ENCODE results near the gene WFDC1. TPM values are rescaled to one million over a fixed set of nuclear protein-coding genes. Genes with fewer than 3 reads are reported as not detected.

Gene WFDC1
- polyA plus RNA-seq, 1 of the 3 experiments (the other 2 are of a cell fraction) = 0.03 TPM

DNA sequence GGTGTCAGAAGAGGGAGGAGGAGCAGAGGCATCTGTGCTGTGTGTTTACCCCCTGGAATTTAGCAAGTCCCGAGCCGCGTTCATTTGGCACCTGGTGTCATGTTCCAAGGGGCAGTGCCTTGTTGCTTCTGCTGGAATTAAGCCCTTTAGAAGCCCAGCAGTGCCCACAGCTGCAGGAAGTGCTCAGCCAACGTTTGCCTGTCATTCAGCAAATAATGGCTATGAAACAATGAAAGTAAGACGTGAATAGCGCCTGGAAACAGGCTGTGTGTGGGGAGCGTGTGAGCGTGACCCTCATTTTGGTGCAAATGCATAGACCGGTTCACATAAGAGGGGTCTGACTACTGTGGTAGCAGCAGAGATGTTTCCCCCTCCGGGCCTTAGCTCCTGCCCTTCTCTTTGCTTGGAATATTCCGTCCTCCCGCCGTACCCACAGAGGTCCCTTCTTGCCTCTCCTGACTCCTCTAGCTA lies 67.8 kb downstream of the WFDC1 start (continued):
- TF ChIP-seq, protein P1, sequence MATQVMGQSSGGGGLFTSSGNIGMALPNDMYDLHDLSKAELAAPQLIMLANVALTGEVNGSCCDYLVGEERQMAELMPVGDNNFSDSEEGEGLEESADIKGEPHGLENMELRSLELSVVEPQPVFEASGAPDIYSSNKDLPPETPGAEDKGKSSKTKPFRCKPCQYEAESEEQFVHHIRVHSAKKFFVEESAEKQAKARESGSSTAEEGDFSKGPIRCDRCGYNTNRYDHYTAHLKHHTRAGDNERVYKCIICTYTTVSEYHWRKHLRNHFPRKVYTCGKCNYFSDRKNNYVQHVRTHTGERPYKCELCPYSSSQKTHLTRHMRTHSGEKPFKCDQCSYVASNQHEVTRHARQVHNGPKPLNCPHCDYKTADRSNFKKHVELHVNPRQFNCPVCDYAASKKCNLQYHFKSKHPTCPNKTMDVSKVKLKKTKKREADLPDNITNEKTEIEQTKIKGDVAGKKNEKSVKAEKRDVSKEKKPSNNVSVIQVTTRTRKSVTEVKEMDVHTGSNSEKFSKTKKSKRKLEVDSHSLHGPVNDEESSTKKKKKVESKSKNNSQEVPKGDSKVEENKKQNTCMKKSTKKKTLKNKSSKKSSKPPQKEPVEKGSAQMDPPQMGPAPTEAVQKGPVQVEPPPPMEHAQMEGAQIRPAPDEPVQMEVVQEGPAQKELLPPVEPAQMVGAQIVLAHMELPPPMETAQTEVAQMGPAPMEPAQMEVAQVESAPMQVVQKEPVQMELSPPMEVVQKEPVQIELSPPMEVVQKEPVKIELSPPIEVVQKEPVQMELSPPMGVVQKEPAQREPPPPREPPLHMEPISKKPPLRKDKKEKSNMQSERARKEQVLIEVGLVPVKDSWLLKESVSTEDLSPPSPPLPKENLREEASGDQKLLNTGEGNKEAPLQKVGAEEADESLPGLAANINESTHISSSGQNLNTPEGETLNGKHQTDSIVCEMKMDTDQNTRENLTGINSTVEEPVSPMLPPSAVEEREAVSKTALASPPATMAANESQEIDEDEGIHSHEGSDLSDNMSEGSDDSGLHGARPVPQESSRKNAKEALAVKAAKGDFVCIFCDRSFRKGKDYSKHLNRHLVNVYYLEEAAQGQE (IDR thresholded peaks at IDR 0.05; ENCODE audit: low read depth, low read length) = no peak
- TF ChIP-seq, protein P2, sequence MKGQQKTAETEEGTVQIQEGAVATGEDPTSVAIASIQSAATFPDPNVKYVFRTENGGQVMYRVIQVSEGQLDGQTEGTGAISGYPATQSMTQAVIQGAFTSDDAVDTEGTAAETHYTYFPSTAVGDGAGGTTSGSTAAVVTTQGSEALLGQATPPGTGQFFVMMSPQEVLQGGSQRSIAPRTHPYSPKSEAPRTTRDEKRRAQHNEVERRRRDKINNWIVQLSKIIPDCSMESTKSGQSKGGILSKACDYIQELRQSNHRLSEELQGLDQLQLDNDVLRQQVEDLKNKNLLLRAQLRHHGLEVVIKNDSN (IDR thresholded peaks at IDR 0.05; ENCODE audit: borderline replicate concordance, low read depth) = no peak

DNA sequence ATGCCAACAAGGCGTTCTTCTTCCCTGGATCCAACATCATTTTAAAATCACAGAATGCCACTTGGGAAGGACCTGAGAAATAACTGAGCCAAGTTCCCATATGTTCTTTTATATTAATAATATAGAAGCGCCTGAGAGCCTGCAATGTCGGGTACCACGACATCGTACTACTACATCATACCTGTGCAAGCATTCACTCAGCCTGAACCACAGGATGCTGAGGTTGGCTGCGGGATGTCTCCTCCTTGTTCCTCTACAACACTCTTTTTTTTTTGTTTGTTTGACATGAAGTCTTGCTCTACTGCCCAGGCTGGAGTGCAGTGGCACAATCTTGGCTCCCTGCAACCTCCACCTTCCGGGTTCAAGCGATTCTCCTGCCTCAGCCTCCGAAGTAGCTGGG lies 71.5 kb downstream of the WFDC1 start:
- TF ChIP-seq CHD2 (IDR thresholded peaks at IDR 0.05; ENCODE audit: low read length, partially characterized antibody) (no peak), FOXJ3 (CRISPR knock-in tag; IDR thresholded peaks at IDR 0.05) (no peak), RFX5 (IDR thresholded peaks at IDR 0.05; ENCODE audit: low read length) (no peak), FOSL2 (IDR thresholded peaks at IDR 0.05; ENCODE audit: borderline replicate concordance, low read depth) (no peak), RAD21 (IDR thresholded peaks at IDR 0.05; ENCODE audit: low read length) (no peak)
- H3K4me2 ChIP-seq = no peak overlapping the region
- DNase-seq = no peak
- 56% methylated on average over 9 of the region's 9 CpGs for WGBS (ENCODE audit: low lambda C conversion rate)
- no peaks in the 10 kb centered on the region for H3K9me2 ChIP-seq
- H3K4me1 ChIP-seq (ENCODE audit: control insufficient read depth in 1 of 2, insufficient read depth in 2 of 2, low read depth in 1 of 2, low read length in 1 of 2) = no peaks in the 10 kb centered on the region
- no peaks in the 10 kb centered on the region for H3K79me2 ChIP-seq (ENCODE audit: insufficient read depth)
- H3K36me3 ChIP-seq (replicated peaks in 1 of 2; ENCODE audit: control insufficient read depth in 1 of 2, insufficient read depth in 2 of 2, low read length in 1 of 2) = no peaks in the 10 kb centered on the region
- no peak overlapping the region for H2AFZ ChIP-seq (ENCODE audit: low read depth)
- no peak overlapping the region for H3K27ac ChIP-seq (ENCODE audit: low read depth in 2 of 2, low read length in 1 of 2)
- POLR2A ChIA-PET = no interaction called here
- H3K9ac ChIP-seq = no peak overlapping the region
- no peak overlapping the region for H3K4me3 ChIP-seq (ENCODE audit: low read depth in 2 of 2, low read length in 1 of 2)
- peaks cover 59% of the 10 kb centered on the region for H3K27me3 ChIP-seq (ENCODE audit: insufficient read depth)
- CTCF ChIA-PET = no interaction called here
- H4K20me1 ChIP-seq (ENCODE audit: insufficient read depth) = no peaks in the 10 kb centered on the region
- H3F3A ChIP-seq (replicated peaks; ENCODE audit: insufficient read depth) = no peaks in the 10 kb centered on the region
- no peaks in the 10 kb centered on the region for H3K9me3 ChIP-seq

DNA sequence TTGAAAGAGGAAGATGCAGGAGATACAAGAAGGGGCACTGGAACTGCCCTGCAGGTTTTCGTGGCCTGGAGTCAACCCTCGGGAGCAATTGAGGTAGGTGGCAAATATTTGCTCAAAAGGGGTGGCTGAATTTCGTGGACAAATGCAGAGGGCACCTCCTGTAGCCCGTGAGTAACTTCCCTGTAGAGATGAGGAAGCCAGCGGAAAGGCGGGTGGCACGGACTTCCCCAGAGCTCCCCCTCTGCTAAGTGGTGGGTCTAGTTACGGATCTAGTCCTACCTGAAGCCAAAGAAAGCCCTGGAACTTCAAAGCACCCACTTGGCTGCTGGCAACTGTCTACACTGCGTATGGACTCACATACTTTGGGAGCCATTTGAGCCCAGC lies 72.6 kb downstream of the WFDC1 start:
- no peak overlapping the region for H3K9ac ChIP-seq
- no peak for DNase-seq
- ChIA-PET CTCF (no interaction called here), POLR2A (no interaction called here)
- no peaks in the 10 kb centered on the region for H3K9me2 ChIP-seq
- H3K27ac ChIP-seq (ENCODE audit: low read depth in 2 of 2, low read length in 1 of 2) = no peak overlapping the region
- H3K4me1 ChIP-seq (ENCODE audit: control insufficient read depth in 1 of 2, insufficient read depth in 2 of 2, low read depth in 1 of 2, low read length in 1 of 2) = no peaks in the 10 kb centered on the region
- no peak overlapping the region for H3K4me3 ChIP-seq (ENCODE audit: low read depth in 2 of 2, low read length in 1 of 2)
- TF ChIP-seq FOXM1 (IDR thresholded peaks at IDR 0.05; ENCODE audit: low read depth) = no peak
- no peak for TF ChIP-seq SIN3A (IDR thresholded peaks at IDR 0.05; ENCODE audit: borderline replicate concordance, low read depth, low read length)
- TF ChIP-seq, protein P1 (IDR thresholded peaks at IDR 0.05; ENCODE audit: low read depth, low read length) = no peak
- no peak for TF ChIP-seq FOXJ3 (CRISPR knock-in tag; IDR thresholded peaks at IDR 0.05)
- TF ChIP-seq, protein P3, sequence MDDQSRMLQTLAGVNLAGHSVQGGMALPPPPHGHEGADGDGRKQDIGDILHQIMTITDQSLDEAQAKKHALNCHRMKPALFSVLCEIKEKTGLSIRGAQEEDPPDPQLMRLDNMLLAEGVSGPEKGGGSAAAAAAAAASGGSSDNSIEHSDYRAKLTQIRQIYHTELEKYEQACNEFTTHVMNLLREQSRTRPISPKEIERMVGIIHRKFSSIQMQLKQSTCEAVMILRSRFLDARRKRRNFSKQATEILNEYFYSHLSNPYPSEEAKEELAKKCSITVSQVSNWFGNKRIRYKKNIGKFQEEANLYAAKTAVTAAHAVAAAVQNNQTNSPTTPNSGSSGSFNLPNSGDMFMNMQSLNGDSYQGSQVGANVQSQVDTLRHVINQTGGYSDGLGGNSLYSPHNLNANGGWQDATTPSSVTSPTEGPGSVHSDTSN (IDR thresholded peaks at IDR 0.05) = no peak
- no peaks in the 10 kb centered on the region for H3K9me3 ChIP-seq
- H3K4me2 ChIP-seq = no peak overlapping the region
- no peaks in the 10 kb centered on the region for H3F3A ChIP-seq (replicated peaks; ENCODE audit: insufficient read depth)
- H2AFZ ChIP-seq (ENCODE audit: low read depth) = no peak overlapping the region
- H3K79me2 ChIP-seq (ENCODE audit: insufficient read depth) = no peaks in the 10 kb centered on the region
- H3K27me3 ChIP-seq (ENCODE audit: insufficient read depth) = peaks cover 70% of the 10 kb centered on the region
- 14% methylated on average over 3 of the region's 9 CpGs for WGBS (ENCODE audit: low lambda C conversion rate)
- no peaks in the 10 kb centered on the region for H4K20me1 ChIP-seq (ENCODE audit: insufficient read depth)
- no peaks in the 10 kb centered on the region for H3K36me3 ChIP-seq (replicated peaks in 1 of 2; ENCODE audit: control insufficient read depth in 1 of 2, insufficient read depth in 2 of 2, low read length in 1 of 2)
